Panc1 (cell line): ENCODE measurements around the gene SLC9C1. TPM values are rescaled to one million over a fixed set of nuclear protein-coding genes. Genes with fewer than 3 reads are reported as not detected.

ENCODE experiments used
- ATAC-seq: fragments of 200-7000 bp; cut with Tn5 transposase; 2 replicates; pipeline ENCODE4 v1.9.1; 2020; ENCODE audit warnings: mild to moderate bottlenecking, moderate library complexity
- BruUV-seq: library from RNA; stranded (reverse); fragments of 400-500 nt; replicated peaks from 2 replicates; lab custom pipeline; 2021; lab: Mats Ljungman, UMichigan
- CTCF ChIA-PET: fragments of 300-600 bp; sonication (Branson Sonifier 250); formaldehyde crosslinking; loops from one replicate; lab custom pipeline; 2022; ENCODE audit warnings: antibody characterized with exemption; lab: Charles Lee
- POLR2A ChIA-PET: fragments of 300-600 bp; sonication (Branson Sonifier 250); formaldehyde crosslinking; loops from one replicate; lab custom pipeline; 2022; ENCODE audit warnings: antibody characterized with exemption; lab: Charles Lee
- DNase-seq: peaks from one replicate; pipeline ENCODE4 v3.0.0-alpha.2; 2010; ENCODE audit warnings: low read depth, low spot score
- H3K27ac ChIP-seq: 2 replicates; pipeline ENCODE4 v1.5.1; 2011; ENCODE audit warnings: mild to moderate bottlenecking, low read length, inconsistent platforms
- H3K27me3 ChIP-seq: fragments of 200-500 bp; sonication (Bioruptor generic); 2 replicates; pipeline ENCODE4 v1.6.0; 2014; ENCODE audit warnings: low read length, inconsistent platforms; ENCODE audit not compliant: control insufficient read depth, insufficient read depth
- H3K36me3 ChIP-seq: fragments of 200-500 bp; sonication (Bioruptor generic); 2 replicates; pipeline ENCODE4 v1.5.1; 2014; ENCODE audit warnings: inconsistent platforms, mild to moderate bottlenecking, low read length, moderate library complexity; ENCODE audit not compliant: control insufficient read depth, insufficient read depth
- H3K4me1 ChIP-seq: 2 replicates; pipeline ENCODE4 v1.5.1; 2011; ENCODE audit warnings: inconsistent platforms, mild to moderate bottlenecking, low read length, moderate library complexity; ENCODE audit not compliant: control insufficient read depth, insufficient read depth
- H3K4me3 ChIP-seq, 2 experiments: 2 replicates each; pipeline ENCODE4 v1.5.1; 2011 to 2012; ENCODE audit warnings: low read depth in 2 of 2, low read length in 2 of 2, mild to moderate bottlenecking in 2 of 2, inconsistent platforms in 1 of 2, moderate library complexity in 1 of 2
- H3K9me3 ChIP-seq: fragments of 200-500 bp; sonication (Bioruptor generic); 2 replicates; pipeline ENCODE4 v1.5.1; 2014; ENCODE audit warnings: low read depth, mild to moderate bottlenecking, inconsistent platforms, low read length, moderate library complexity; ENCODE audit not compliant: control insufficient read depth, insufficient read depth
- POLR2AphosphoS5 ChIP-seq: IDR thresholded peaks from 2 replicates; pipeline ENCODE4 v1.6.1; 2012; ENCODE audit warnings: mild to moderate bottlenecking, low read depth, low read length, moderate library complexity
- SIN3A ChIP-seq: IDR thresholded peaks from 2 replicates; pipeline ENCODE4 v1.6.1; 2012; ENCODE audit warnings: low read depth, mild to moderate bottlenecking, low read length, moderate library complexity, borderline replicate concordance; ENCODE audit not compliant: insufficient read depth
- TCF7L2 ChIP-seq: IDR thresholded peaks from 2 replicates; pipeline ENCODE4 v1.6.1; 2011; ENCODE audit warnings: mild to moderate bottlenecking, low read depth, low read length, inconsistent platforms
- in situ Hi-C: cut with HindIII; loops from 2 replicates; pipeline ENCODE4 v1.10.0; 2016; ENCODE audit warnings: low sequenced_read_pairs, low pct_unique_long_range_greater_than_20kb
- intact Hi-C: fragments of 100-400 bp; cut with micrococcal nuclease; formaldehyde crosslinking; loops from one replicate; pipeline ENCODE4 v1.10.0; 2022; ENCODE audit not compliant: unreplicated experiment
- total RNA-seq: library from RNA; stranded (reverse); gene quantifications from one replicate; pipeline ENCODE4 v1.2.1, GENCODE V29; 2021; ENCODE audit not compliant: unreplicated experiment
- TF ChIP-seq, protein P1 (sequence below), 2 experiments: IDR thresholded peaks; 2 replicates each; pipeline ENCODE4 v1.6.1; 2011 to 2012; ENCODE audit warnings: low read depth in 2 of 2, control low read depth in 1 of 2, low read length in 1 of 2, mild to moderate bottlenecking in 1 of 2, moderate library complexity in 1 of 2; ENCODE audit not compliant: insufficient read depth in 1 of 2
- TF ChIP-seq, protein P2 (sequence below): fragments of 450-650 bp; IDR thresholded peaks from 2 replicates; pipeline ENCODE4 v1.5.1; 2017; ENCODE audit warnings: mild to moderate bottlenecking

Gene SLC9C1
- total RNA-seq, 1 experiment from 2014 or later, result not detected

GRCh38 chr3:112170046-112170445 is 124.0 kb downstream of the SLC9C1 start:
- no peak for DNase-seq
- POLR2A ChIA-PET, result no interaction called here
- H3K4me1 ChIP-seq, result no peaks in the 10 kb centered on the region

GRCh38 chr3:112167758-112168157 is 126.3 kb downstream of the SLC9C1 start:
- Histone ChIP-seq H3K9me3 (no peaks in the 10 kb centered on the region), H3K36me3 (no peaks in the 10 kb centered on the region), H3K27me3 (peaks cover 2% of the 10 kb centered on the region; the same call in 1 of the 2 replicates), H3K4me3 (no peak overlapping the region), H3K27ac (no peak overlapping the region), H3K4me1 (no peaks in the 10 kb centered on the region)
- CTCF ChIA-PET, result no interaction called here
- no peak for ATAC-seq
- DNase-seq, result no peak
- POLR2A ChIA-PET, result no interaction called here
- TF ChIP-seq POLR2AphosphoS5 (no peak), TCF7L2 (no peak), SIN3A (no peak)
- TF ChIP-seq, protein P1, sequence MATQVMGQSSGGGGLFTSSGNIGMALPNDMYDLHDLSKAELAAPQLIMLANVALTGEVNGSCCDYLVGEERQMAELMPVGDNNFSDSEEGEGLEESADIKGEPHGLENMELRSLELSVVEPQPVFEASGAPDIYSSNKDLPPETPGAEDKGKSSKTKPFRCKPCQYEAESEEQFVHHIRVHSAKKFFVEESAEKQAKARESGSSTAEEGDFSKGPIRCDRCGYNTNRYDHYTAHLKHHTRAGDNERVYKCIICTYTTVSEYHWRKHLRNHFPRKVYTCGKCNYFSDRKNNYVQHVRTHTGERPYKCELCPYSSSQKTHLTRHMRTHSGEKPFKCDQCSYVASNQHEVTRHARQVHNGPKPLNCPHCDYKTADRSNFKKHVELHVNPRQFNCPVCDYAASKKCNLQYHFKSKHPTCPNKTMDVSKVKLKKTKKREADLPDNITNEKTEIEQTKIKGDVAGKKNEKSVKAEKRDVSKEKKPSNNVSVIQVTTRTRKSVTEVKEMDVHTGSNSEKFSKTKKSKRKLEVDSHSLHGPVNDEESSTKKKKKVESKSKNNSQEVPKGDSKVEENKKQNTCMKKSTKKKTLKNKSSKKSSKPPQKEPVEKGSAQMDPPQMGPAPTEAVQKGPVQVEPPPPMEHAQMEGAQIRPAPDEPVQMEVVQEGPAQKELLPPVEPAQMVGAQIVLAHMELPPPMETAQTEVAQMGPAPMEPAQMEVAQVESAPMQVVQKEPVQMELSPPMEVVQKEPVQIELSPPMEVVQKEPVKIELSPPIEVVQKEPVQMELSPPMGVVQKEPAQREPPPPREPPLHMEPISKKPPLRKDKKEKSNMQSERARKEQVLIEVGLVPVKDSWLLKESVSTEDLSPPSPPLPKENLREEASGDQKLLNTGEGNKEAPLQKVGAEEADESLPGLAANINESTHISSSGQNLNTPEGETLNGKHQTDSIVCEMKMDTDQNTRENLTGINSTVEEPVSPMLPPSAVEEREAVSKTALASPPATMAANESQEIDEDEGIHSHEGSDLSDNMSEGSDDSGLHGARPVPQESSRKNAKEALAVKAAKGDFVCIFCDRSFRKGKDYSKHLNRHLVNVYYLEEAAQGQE (IDR thresholded peaks at IDR 0.05; ENCODE audit: insufficient read depth in 1 of 2, low read depth in 2 of 2, low read length in 1 of 2), result no peak
- TF ChIP-seq, protein P2, sequence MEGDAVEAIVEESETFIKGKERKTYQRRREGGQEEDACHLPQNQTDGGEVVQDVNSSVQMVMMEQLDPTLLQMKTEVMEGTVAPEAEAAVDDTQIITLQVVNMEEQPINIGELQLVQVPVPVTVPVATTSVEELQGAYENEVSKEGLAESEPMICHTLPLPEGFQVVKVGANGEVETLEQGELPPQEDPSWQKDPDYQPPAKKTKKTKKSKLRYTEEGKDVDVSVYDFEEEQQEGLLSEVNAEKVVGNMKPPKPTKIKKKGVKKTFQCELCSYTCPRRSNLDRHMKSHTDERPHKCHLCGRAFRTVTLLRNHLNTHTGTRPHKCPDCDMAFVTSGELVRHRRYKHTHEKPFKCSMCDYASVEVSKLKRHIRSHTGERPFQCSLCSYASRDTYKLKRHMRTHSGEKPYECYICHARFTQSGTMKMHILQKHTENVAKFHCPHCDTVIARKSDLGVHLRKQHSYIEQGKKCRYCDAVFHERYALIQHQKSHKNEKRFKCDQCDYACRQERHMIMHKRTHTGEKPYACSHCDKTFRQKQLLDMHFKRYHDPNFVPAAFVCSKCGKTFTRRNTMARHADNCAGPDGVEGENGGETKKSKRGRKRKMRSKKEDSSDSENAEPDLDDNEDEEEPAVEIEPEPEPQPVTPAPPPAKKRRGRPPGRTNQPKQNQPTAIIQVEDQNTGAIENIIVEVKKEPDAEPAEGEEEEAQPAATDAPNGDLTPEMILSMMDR, result no peak
- BruUV-seq, result no TSS peak
- in situ Hi-C loops (no loop called here), intact Hi-C loops (no loop called here)

More at GRCh38 chr3:112170046-112170445, 124.0 kb downstream of the SLC9C1 start:
- Histone ChIP-seq H3K27ac (no peak overlapping the region), H3K27me3 (peaks cover 2% of the 10 kb centered on the region; the same call in 1 of the 2 replicates), H3K9me3 (no peaks in the 10 kb centered on the region), H3K36me3 (no peaks in the 10 kb centered on the region), H3K4me3 (no peak overlapping the region)
- no TSS peak for BruUV-seq
- TF ChIP-seq, protein P2, result no peak
- TF ChIP-seq POLR2AphosphoS5 (no peak), SIN3A (no peak), TCF7L2 (no peak)
- TF ChIP-seq, protein P1 (IDR thresholded peaks at IDR 0.05; ENCODE audit: insufficient read depth in 1 of 2, low read depth in 2 of 2, low read length in 1 of 2), result no peak
- CTCF ChIA-PET, result no interaction called here
- in situ Hi-C loops (no loop called here), intact Hi-C loops (loop anchor here (10.0 kb wide), 1 partner anchor 75 kb away; no protein-coding TSS in a partner anchor)
- no peak for ATAC-seq
